ENCODE data around the gene IL36B.

The IL36B gene

DNA sequence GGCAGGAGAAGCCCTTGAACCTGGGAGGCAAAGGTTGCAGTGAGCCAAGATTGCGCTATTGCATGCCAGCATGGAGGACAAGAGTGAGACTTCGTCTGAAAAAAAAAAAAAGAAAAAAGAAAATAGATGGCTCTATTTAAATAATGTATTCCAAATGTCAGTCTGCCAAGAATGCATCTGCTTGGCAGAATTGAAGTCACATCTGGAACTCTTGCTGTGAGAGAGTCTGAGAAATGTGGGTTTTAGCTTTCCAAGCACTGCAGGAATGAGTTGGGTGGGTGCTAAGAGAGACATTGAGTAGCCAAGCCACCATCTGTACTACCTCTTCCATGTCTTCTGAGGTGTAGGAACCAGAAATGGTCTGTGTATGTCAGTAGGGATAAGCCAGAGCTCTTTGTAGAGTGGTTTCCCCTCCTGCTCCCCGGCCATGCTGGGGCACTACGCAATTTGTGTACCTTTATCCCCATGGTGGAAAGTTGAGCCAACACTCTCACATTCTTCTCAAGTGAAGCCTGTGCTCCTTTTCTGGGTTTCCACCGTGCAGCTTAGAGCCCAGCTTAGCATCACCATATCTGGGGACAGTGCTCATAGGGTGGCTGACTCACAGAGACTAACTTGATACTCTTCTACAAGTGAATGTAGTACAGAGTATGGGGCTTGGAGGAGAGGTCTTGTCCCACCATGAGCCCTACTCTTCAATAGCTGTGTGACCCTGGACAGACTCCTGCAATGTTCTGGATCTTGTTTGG lies 40.4 kb upstream of the IL36B start:
- Mint-ChIP-seq H3K27ac (no peak overlapping the region), H3K27me3 (ENCODE audit: low read depth, poor library complexity) (peaks cover 12% of the 10 kb centered on the region), H3K4me3 (no peak overlapping the region), H3K9me3 (peaks cover 25% of the 10 kb centered on the region), H3K36me3 (ENCODE audit: low read depth) (no peaks in the 10 kb centered on the region), H3K4me1 (no peaks in the 10 kb centered on the region)
- TF ChIP-seq, protein P1, sequence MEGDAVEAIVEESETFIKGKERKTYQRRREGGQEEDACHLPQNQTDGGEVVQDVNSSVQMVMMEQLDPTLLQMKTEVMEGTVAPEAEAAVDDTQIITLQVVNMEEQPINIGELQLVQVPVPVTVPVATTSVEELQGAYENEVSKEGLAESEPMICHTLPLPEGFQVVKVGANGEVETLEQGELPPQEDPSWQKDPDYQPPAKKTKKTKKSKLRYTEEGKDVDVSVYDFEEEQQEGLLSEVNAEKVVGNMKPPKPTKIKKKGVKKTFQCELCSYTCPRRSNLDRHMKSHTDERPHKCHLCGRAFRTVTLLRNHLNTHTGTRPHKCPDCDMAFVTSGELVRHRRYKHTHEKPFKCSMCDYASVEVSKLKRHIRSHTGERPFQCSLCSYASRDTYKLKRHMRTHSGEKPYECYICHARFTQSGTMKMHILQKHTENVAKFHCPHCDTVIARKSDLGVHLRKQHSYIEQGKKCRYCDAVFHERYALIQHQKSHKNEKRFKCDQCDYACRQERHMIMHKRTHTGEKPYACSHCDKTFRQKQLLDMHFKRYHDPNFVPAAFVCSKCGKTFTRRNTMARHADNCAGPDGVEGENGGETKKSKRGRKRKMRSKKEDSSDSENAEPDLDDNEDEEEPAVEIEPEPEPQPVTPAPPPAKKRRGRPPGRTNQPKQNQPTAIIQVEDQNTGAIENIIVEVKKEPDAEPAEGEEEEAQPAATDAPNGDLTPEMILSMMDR (IDR thresholded peaks at IDR 0.05) = no peak
- no peak for DNase-seq

GRCh38 chr2:113091231-113091896 lies 38.7 kb upstream of the IL36B start:
- no peak for DNase-seq
- TF ChIP-seq, protein P1 (IDR thresholded peaks at IDR 0.05) = no peak
- H3K27me3 Mint-ChIP-seq (ENCODE audit: low read depth, poor library complexity) = peaks cover 15% of the 10 kb centered on the region
- H3K36me3 Mint-ChIP-seq (ENCODE audit: low read depth) = no peaks in the 10 kb centered on the region
- no peak overlapping the region for H3K27ac Mint-ChIP-seq
- H3K4me3 Mint-ChIP-seq = no peak overlapping the region
- no peaks in the 10 kb centered on the region for H3K4me1 Mint-ChIP-seq
- peaks cover 9% of the 10 kb centered on the region for H3K9me3 Mint-ChIP-seq

DNA sequence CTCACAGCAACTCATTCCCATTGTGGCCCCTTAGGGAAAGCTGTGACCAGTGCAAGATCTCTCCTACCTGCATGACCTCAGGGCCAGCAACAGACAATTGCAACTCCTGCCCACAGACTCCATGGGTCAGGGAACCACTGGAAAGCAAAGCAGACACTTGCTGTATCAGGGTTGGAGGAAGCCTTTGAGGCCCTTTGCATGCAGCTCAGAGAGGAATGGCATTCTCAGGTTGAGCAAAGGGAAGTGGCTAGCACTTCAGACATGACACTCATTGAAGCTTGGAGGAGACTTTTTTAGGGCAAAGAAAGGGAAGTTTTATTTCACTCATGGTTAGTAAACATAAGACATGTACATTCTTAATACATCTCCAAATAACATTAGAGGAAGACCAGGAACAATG lies 37.2 kb upstream of the IL36B start:
- H3K4me3 Mint-ChIP-seq = no peak overlapping the region
- TF ChIP-seq, protein P1 (IDR thresholded peaks at IDR 0.05) = no peak
- DNase-seq = no peak
- no peaks in the 10 kb centered on the region for H3K4me1 Mint-ChIP-seq
- H3K9me3 Mint-ChIP-seq = peaks cover 2% of the 10 kb centered on the region
- peaks cover 15% of the 10 kb centered on the region for H3K27me3 Mint-ChIP-seq (ENCODE audit: low read depth, poor library complexity)
- H3K36me3 Mint-ChIP-seq (ENCODE audit: low read depth) = no peaks in the 10 kb centered on the region
- H3K27ac Mint-ChIP-seq = no peak overlapping the region

- Mint-ChIP-seq H3K36me3 (ENCODE audit: low read depth) (no peaks in the 10 kb centered on the region), H3K4me3 (no peak overlapping the region), H3K4me1 (no peaks in the 10 kb centered on the region), H3K27ac (no peak overlapping the region), H3K9me3 (no peaks in the 10 kb centered on the region), H3K27me3 (ENCODE audit: low read depth, poor library complexity) (peaks cover 16% of the 10 kb centered on the region)
- TF ChIP-seq, protein P1 (IDR thresholded peaks at IDR 0.05) = no peak
- no peak for DNase-seq
Measured at GRCh38 chr2:113088213-113088992, 35.7 kb upstream of the IL36B start.

DNA sequence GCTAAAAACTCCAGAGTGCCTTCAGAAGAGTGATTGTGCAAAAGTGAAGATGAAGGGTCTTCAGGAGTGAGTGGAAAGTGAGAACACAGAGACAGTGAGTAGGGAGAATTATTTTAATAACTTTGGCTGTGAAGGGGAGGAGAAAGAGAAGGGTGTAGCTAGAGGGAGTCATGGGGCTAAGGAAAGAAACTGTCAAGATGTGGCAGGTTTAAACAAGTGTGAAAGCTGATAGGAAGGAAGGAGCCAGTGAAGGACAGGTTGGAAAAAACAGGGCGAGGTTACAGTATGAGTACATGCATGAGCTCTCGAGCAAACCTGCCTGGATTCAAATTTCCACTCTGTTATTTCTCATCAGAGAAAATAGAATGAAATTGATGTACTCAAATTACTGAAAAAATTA lies 32.9 kb upstream of the IL36B start:
- TF ChIP-seq, protein P1 (IDR thresholded peaks at IDR 0.05) = no peak
- Mint-ChIP-seq H3K27ac (no peak overlapping the region), H3K4me1 (no peaks in the 10 kb centered on the region), H3K27me3 (ENCODE audit: low read depth, poor library complexity) (peaks cover 41% of the 10 kb centered on the region), H3K4me3 (no peak overlapping the region), H3K36me3 (ENCODE audit: low read depth) (no peaks in the 10 kb centered on the region), H3K9me3 (no peaks in the 10 kb centered on the region)
- no peak for DNase-seq

Measured in nephron progenitor cell (in vitro differentiated cells).